IPS-20b (cell line): ENCODE data around the gene KRT32.

Source experiments
- H3K27ac ChIP-seq: one replicate; pipeline ENCODE4 v1.5.1; 2013; ENCODE audit warnings: low read length
- H3K27me3 ChIP-seq: 2 replicates; pipeline ENCODE4 v1.6.1; 2013; ENCODE audit warnings: mild to moderate bottlenecking, low read length, inconsistent platforms; ENCODE audit not compliant: insufficient read depth
- H3K36me3 ChIP-seq: 2 replicates; pipeline ENCODE4 v1.6.1; 2013; ENCODE audit warnings: low read depth, mild to moderate bottlenecking, inconsistent platforms, low read length, moderate library complexity; ENCODE audit not compliant: insufficient read depth
- H3K4me1 ChIP-seq: 2 replicates; pipeline ENCODE4 v1.6.1; 2013; ENCODE audit warnings: mild to moderate bottlenecking, control low read depth, inconsistent platforms, low read length, moderate library complexity; ENCODE audit not compliant: insufficient read depth
- H3K4me3 ChIP-seq: 2 replicates; pipeline ENCODE4 v1.5.1; 2013; ENCODE audit warnings: mild to moderate bottlenecking, low read length, inconsistent platforms
- H3K9ac ChIP-seq: 2 replicates; pipeline ENCODE4 v1.6.1; 2013; ENCODE audit warnings: low read depth, mild to moderate bottlenecking, inconsistent platforms, low read length, moderate library complexity
- H3K9me3 ChIP-seq: 2 replicates; pipeline ENCODE4 v1.6.1; 2013; ENCODE audit warnings: mild to moderate bottlenecking, low read depth, low read length, inconsistent platforms; ENCODE audit not compliant: insufficient read depth

The KRT32 gene

GRCh38 chr17:41455236-41455635 is 11.9 kb downstream of the KRT32 start:
- no peaks in the 10 kb centered on the region for H3K36me3 ChIP-seq
- no peaks in the 10 kb centered on the region for H3K27me3 ChIP-seq
- H3K9me3 ChIP-seq: no peaks in the 10 kb centered on the region; the same call in 1 of the 2 replicates
- H3K27ac ChIP-seq: no peak overlapping the region
- H3K4me3 ChIP-seq: no peak overlapping the region
- no peaks in the 10 kb centered on the region for H3K4me1 ChIP-seq
- no peak overlapping the region for H3K9ac ChIP-seq

- H3K36me3 ChIP-seq: no peaks in the 10 kb centered on the region
- no peak overlapping the region for H3K27ac ChIP-seq
- H3K9me3 ChIP-seq: no peaks in the 10 kb centered on the region; the same call in 1 of the 2 replicates
- no peak overlapping the region for H3K9ac ChIP-seq
- H3K27me3 ChIP-seq: no peaks in the 10 kb centered on the region
- H3K4me3 ChIP-seq: no peak overlapping the region
- no peaks in the 10 kb centered on the region for H3K4me1 ChIP-seq
These were observed 14.1 kb downstream of the KRT32 start for GRCh38 chr17:41453066-41453465.

- H3K27me3 ChIP-seq: no peaks in the 10 kb centered on the region
- H3K9me3 ChIP-seq: no peaks in the 10 kb centered on the region; the same call in 1 of the 2 replicates
- no peak overlapping the region for H3K27ac ChIP-seq
- H3K9ac ChIP-seq: no peak overlapping the region
- H3K36me3 ChIP-seq: no peaks in the 10 kb centered on the region
- H3K4me1 ChIP-seq: no peaks in the 10 kb centered on the region
- H3K4me3 ChIP-seq: no peak overlapping the region
These were observed 14.9 kb downstream of the KRT32 start for GRCh38 chr17:41452281-41452680.

GRCh38 chr17:41451154-41451728 is 15.9 kb downstream of the KRT32 start:
- Histone ChIP-seq H3K27ac (no peak overlapping the region), H3K9me3 (no peaks in the 10 kb centered on the region; the same call in 1 of the 2 replicates), H3K36me3 (no peaks in the 10 kb centered on the region), H3K27me3 (no peaks in the 10 kb centered on the region), H3K9ac (no peak overlapping the region), H3K4me1 (no peaks in the 10 kb centered on the region), H3K4me3 (no peak overlapping the region)

GRCh38 chr17:41449008-41449407 is 18.2 kb downstream of the KRT32 start:
- Histone ChIP-seq H3K4me3 (no peak overlapping the region), H3K9me3 (no peaks in the 10 kb centered on the region; the same call in 1 of the 2 replicates), H3K9ac (no peak overlapping the region), H3K27ac (no peak overlapping the region), H3K36me3 (no peaks in the 10 kb centered on the region), H3K4me1 (no peaks in the 10 kb centered on the region), H3K27me3 (no peaks in the 10 kb centered on the region)

- no peak overlapping the region for H3K27ac ChIP-seq
- no peak overlapping the region for H3K9ac ChIP-seq
- no peaks in the 10 kb centered on the region; the same call in 1 of the 2 replicates for H3K9me3 ChIP-seq
- no peak overlapping the region for H3K4me3 ChIP-seq
- H3K4me1 ChIP-seq: no peaks in the 10 kb centered on the region
- no peaks in the 10 kb centered on the region for H3K27me3 ChIP-seq
- H3K36me3 ChIP-seq: no peaks in the 10 kb centered on the region
These were observed 18.7 kb downstream of the KRT32 start for GRCh38 chr17:41448506-41448905.

GRCh38 chr17:41446806-41447205 is 20.4 kb downstream of the KRT32 start:
- H3K4me3 ChIP-seq: no peak overlapping the region
- H3K27me3 ChIP-seq: no peaks in the 10 kb centered on the region
- H3K4me1 ChIP-seq: no peaks in the 10 kb centered on the region
- no peaks in the 10 kb centered on the region; the same call in 1 of the 2 replicates for H3K9me3 ChIP-seq
- no peak overlapping the region for H3K9ac ChIP-seq
- no peak overlapping the region for H3K27ac ChIP-seq
- H3K36me3 ChIP-seq: no peaks in the 10 kb centered on the region

- Histone ChIP-seq H3K27me3 (no peaks in the 10 kb centered on the region), H3K36me3 (no peaks in the 10 kb centered on the region), H3K4me3 (no peak overlapping the region), H3K4me1 (no peaks in the 10 kb centered on the region), H3K9ac (no peak overlapping the region), H3K9me3 (no peaks in the 10 kb centered on the region), H3K27ac (no peak overlapping the region)
These were observed 22.5 kb downstream of the KRT32 start for GRCh38 chr17:41444640-41445039.

GRCh38 chr17:41444186-41444585 is 23.0 kb downstream of the KRT32 start:
- no peaks in the 10 kb centered on the region for H3K27me3 ChIP-seq
- H3K4me1 ChIP-seq: no peaks in the 10 kb centered on the region
- no peaks in the 10 kb centered on the region for H3K9me3 ChIP-seq
- H3K9ac ChIP-seq: no peak overlapping the region
- H3K4me3 ChIP-seq: no peak overlapping the region
- H3K36me3 ChIP-seq: no peaks in the 10 kb centered on the region
- no peak overlapping the region for H3K27ac ChIP-seq

GRCh38 chr17:41442739-41443138 is 24.4 kb downstream of the KRT32 start:
- H3K4me3 ChIP-seq: no peak overlapping the region
- H3K4me1 ChIP-seq: no peaks in the 10 kb centered on the region
- H3K9ac ChIP-seq: no peak overlapping the region
- H3K36me3 ChIP-seq: no peaks in the 10 kb centered on the region
- H3K27me3 ChIP-seq: no peaks in the 10 kb centered on the region
- no peak overlapping the region for H3K27ac ChIP-seq
- no peaks in the 10 kb centered on the region for H3K9me3 ChIP-seq

- H3K4me3 ChIP-seq: no peak within 1 kb of the TSS
- no peaks in the 10 kb centered on the region for H3K4me1 ChIP-seq
- H3K27me3 ChIP-seq: no peaks in the 10 kb centered on the region
- no peaks in the 10 kb centered on the region for H3K36me3 ChIP-seq
- H3K9ac ChIP-seq: no peak within 1 kb of the TSS
- H3K27ac ChIP-seq: no peak within 1 kb of the TSS
- H3K9me3 ChIP-seq: no peaks in the 10 kb centered on the region
These were observed 26.6 kb downstream of the KRT32 start, which contains the start of gene KRT38 for GRCh38 chr17:41440531-41441033. TSS of gene KRT38 (minus strand) at chr17:41440983. CDS start at chr17:41440921, 62 bp downstream.

GRCh38 chr17:41439375-41439774 is 27.8 kb downstream of the KRT32 start:
- H3K4me1 ChIP-seq: no peaks in the 10 kb centered on the region
- no peak overlapping the region for H3K4me3 ChIP-seq
- H3K9ac ChIP-seq: no peak overlapping the region
- H3K27me3 ChIP-seq: no peaks in the 10 kb centered on the region
- no peak overlapping the region for H3K27ac ChIP-seq
- H3K36me3 ChIP-seq: no peaks in the 10 kb centered on the region
- H3K9me3 ChIP-seq: no peaks in the 10 kb centered on the region
